ENCODE measurements around the gene ERGIC1.
A peak's percentile ranks its signal among the peaks of the same experiment; 100 is the strongest.
"Not testable (repeated sequence)": the region's sequence is repeated elsewhere in the genome, so short reads cannot be mapped to it uniquely, and the experiment has no call there.

Gene ERGIC1

GRCh38 chr5:172830876-172831662 is 3.0 kb upstream of the ERGIC1 start:
- DNase-seq, result peak in 1 of 2 donors; percentile 40

- DNase-seq, result no peak
Measured at GRCh38 chr5:172832383-172833315, 1.4 kb upstream of the ERGIC1 start.

GRCh38 chr5:172833372-172833685 is 722 bp upstream of the ERGIC1 start:
- DNase-seq, result no peak

GRCh38 chr5:172834415-172835289 is 601 bp downstream of the ERGIC1 start:
- no peak for DNase-seq

GRCh38 chr5:172835290-172835993 is 1.4 kb downstream of the ERGIC1 start:
- peak; percentile 33 to 34 for DNase-seq

GRCh38 chr5:172835994-172836356 is 1.9 kb downstream of the ERGIC1 start:
- DNase-seq, result no peak

- DNase-seq, result peak; percentile 52 to 76
Measured at GRCh38 chr5:172837640-172838039, 3.6 kb downstream of the ERGIC1 start.

- no peak for DNase-seq
Measured at GRCh38 chr5:172838151-172838875, 4.3 kb downstream of the ERGIC1 start.

- no peak for DNase-seq
Measured at GRCh38 chr5:172839669-172840431, 5.8 kb downstream of the ERGIC1 start.

GRCh38 chr5:172840432-172841154 is 6.5 kb downstream of the ERGIC1 start:
- DNase-seq, result no peak

GRCh38 chr5:172841256-172841655 is 7.2 kb downstream of the ERGIC1 start:
- no peak for DNase-seq

GRCh38 chr5:172843825-172844576 is 9.9 kb downstream of the ERGIC1 start:
- DNase-seq, result no peak

GRCh38 chr5:172844577-172844838 is 10.5 kb downstream of the ERGIC1 start:
- DNase-seq, result no peak

GRCh38 chr5:172845154-172845553 is 11.1 kb downstream of the ERGIC1 start:
- DNase-seq, result no peak

- DNase-seq, result no peak
Measured at GRCh38 chr5:172845576-172845975, 11.5 kb downstream of the ERGIC1 start.

- DNase-seq, result no peak
Measured at GRCh38 chr5:172846249-172846648, 12.2 kb downstream of the ERGIC1 start.

- no peak for DNase-seq
Measured at GRCh38 chr5:172846677-172847076, 12.6 kb downstream of the ERGIC1 start.

- not testable (repeated sequence) for DNase-seq
Measured at GRCh38 chr5:172847584-172847983, 13.5 kb downstream of the ERGIC1 start.

- DNase-seq, result no peak
Measured at GRCh38 chr5:172848419-172848818, 14.4 kb downstream of the ERGIC1 start.
